ENCODE results near the gene NXNL2. TPM values are rescaled to one million over a fixed set of nuclear protein-coding genes. Genes with fewer than 3 reads are reported as not detected.

The NXNL2 gene
- total and polyA plus RNA-seq, 10 of the 15 experiments (the other 5 are each of a cell fraction or from before 2014, with no cell fraction given): not detected

GRCh38 chr9:88528080-88528790 lies 6.7 kb upstream of the NXNL2 start (continued):
- TF ChIP-seq ZBTB4 (CRISPR knock-in tag; IDR thresholded peaks at IDR 0.05) (no peak), SIN3A (IDR thresholded peaks at IDR 0.05; ENCODE audit: low read depth, low read length) (no peak), DPF2 (IDR thresholded peaks at IDR 0.05) (no peak), ZNF687 (IDR thresholded peaks at IDR 0.05) (no peak), SKIL (IDR thresholded peaks at IDR 0.05; ENCODE audit: low read depth, poor library complexity, severe bottlenecking) (no peak)
